ENCODE measurements around the gene LIN9.

LIN9 gene

GRCh38 chr1:226309398-226310244 is 657 bp upstream of the LIN9 start:
- Histone ChIP-seq H3K9me3 (ENCODE audit: severe bottlenecking) (no peaks in the 10 kb centered on the region), H3K27me3 (ENCODE audit: insufficient read depth, low read depth, severe bottlenecking) (peaks cover 10% of the 10 kb centered on the region), H3K27ac (peak overlapping the region; percentile 20; the same call in 1 of the 2 replicates), H3K36me3 (no peaks in the 10 kb centered on the region), H3K4me3 (ENCODE audit: low read depth, low read length) (peak overlapping the region; percentile 48)
- TF ChIP-seq, protein P1, sequence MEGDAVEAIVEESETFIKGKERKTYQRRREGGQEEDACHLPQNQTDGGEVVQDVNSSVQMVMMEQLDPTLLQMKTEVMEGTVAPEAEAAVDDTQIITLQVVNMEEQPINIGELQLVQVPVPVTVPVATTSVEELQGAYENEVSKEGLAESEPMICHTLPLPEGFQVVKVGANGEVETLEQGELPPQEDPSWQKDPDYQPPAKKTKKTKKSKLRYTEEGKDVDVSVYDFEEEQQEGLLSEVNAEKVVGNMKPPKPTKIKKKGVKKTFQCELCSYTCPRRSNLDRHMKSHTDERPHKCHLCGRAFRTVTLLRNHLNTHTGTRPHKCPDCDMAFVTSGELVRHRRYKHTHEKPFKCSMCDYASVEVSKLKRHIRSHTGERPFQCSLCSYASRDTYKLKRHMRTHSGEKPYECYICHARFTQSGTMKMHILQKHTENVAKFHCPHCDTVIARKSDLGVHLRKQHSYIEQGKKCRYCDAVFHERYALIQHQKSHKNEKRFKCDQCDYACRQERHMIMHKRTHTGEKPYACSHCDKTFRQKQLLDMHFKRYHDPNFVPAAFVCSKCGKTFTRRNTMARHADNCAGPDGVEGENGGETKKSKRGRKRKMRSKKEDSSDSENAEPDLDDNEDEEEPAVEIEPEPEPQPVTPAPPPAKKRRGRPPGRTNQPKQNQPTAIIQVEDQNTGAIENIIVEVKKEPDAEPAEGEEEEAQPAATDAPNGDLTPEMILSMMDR (IDR thresholded peaks at IDR 0.05; ENCODE audit: low read depth, low read length), result no peak
- DNase-seq, result no peak

DNA sequence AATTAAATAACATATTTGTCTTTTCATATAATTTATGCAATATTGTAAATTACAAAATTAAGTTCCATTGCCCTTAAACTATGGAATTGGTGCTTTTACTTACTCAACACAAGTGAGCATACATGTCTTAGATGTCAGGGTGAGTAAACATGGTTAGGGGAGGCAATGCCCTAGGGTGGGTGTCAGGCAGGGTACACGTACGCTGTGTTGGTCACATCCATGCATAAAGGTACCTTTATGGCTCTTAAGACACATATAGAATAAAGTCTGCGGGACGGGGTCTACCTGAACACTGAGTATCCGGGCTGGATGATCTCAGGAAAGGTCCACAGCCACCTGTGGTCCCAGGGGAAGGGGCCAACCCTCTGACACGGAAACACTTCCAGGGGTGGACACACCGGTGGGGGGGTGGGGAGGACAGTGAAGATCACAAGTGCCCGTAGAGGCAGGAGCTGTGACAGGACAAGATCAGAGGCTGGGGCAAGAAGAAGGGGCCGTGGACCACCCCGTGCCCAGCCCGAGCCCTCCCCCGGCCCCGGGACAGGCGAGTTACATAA is 720 bp downstream of the LIN9 start:
- Histone ChIP-seq H3K27me3 (ENCODE audit: insufficient read depth, low read depth, severe bottlenecking) (peaks cover 10% of the 10 kb centered on the region), H3K4me3 (ENCODE audit: low read depth, low read length) (peak overlapping the region; percentile 88), H3K27ac (peak overlapping the region; percentile 78), H3K9me3 (ENCODE audit: severe bottlenecking) (no peaks in the 10 kb centered on the region), H3K36me3 (no peaks in the 10 kb centered on the region)
- TF ChIP-seq, protein P1 (IDR thresholded peaks at IDR 0.05; ENCODE audit: low read depth, low read length), result no peak
- peak; percentile 27 for DNase-seq

- H3K9me3 ChIP-seq (ENCODE audit: severe bottlenecking), result no peaks in the 10 kb centered on the region
- peaks cover 10% of the 10 kb centered on the region for H3K27me3 ChIP-seq (ENCODE audit: insufficient read depth, low read depth, severe bottlenecking)
- H3K27ac ChIP-seq, result no peak overlapping the region
- no peak for DNase-seq
- TF ChIP-seq, protein P1 (IDR thresholded peaks at IDR 0.05; ENCODE audit: low read depth, low read length), result no peak
- no peaks in the 10 kb centered on the region for H3K36me3 ChIP-seq
- no peak overlapping the region for H3K4me3 ChIP-seq (ENCODE audit: low read depth, low read length)
Measured at GRCh38 chr1:226306425-226306824, 2.5 kb downstream of the LIN9 start.

DNA sequence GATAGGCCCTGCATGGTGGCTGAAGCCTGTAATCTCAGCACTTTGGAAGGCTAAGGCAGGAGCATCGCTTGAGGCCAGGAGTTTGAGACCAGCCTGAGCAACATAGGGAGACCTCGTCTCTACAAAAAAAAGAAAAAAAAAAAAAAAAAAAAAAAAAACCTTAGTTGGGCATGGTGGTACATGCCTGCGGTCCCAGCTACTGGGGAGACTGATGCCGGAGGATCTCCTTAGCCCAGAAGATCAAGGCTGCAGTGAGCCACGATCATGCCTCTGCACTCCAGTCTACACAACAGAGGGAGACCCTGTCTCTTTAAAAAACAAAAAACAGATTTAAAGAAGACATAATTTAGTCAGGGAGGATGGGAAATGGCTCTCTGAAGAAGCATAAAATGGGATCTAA is 3.8 kb downstream of the LIN9 start:
- no peaks in the 10 kb centered on the region for H3K36me3 ChIP-seq
- H3K27me3 ChIP-seq (ENCODE audit: insufficient read depth, low read depth, severe bottlenecking), result peaks cover 6% of the 10 kb centered on the region
- no peak overlapping the region for H3K4me3 ChIP-seq (ENCODE audit: low read depth, low read length)
- no peak for DNase-seq
- no peak overlapping the region for H3K27ac ChIP-seq
- no peaks in the 10 kb centered on the region for H3K9me3 ChIP-seq (ENCODE audit: severe bottlenecking)
- TF ChIP-seq, protein P1 (IDR thresholded peaks at IDR 0.05; ENCODE audit: low read depth, low read length), result no peak

DNA sequence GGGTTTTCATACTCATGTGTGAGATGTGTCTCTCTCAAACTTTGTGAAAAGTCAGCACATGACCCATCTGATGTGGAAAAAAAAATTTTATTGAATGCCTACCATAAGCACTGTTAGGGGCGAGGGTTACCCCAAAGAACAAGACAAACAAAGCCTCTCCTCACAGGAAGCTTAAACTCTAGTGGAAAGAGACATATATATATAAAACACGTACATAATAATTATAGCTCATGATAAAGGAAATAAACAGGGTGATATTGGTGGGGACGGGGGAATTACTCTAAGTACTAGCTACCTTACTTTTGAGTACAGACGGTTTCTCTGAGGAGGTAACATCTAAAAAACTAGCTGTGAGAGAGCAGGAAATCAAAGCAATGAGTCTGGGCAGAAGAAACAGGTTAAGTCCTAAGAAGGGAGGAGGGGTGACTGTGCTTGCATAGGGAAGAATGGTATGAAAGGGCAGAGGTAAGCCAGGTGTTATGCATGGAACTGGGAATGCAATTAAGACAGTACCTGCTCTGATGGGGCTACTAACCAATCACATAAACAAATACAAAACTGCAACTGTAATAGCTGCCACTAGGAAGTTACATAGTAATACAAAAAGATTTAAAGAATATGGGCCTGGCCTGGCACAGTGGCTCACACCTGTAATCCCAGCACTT is 4.5 kb downstream of the LIN9 start:
- H3K27ac ChIP-seq, result no peak overlapping the region
- DNase-seq, result no peak
- no peaks in the 10 kb centered on the region for H3K9me3 ChIP-seq (ENCODE audit: severe bottlenecking)
- H3K27me3 ChIP-seq (ENCODE audit: insufficient read depth, low read depth, severe bottlenecking), result no peaks in the 10 kb centered on the region
- no peak overlapping the region for H3K4me3 ChIP-seq (ENCODE audit: low read depth, low read length)
- no peaks in the 10 kb centered on the region for H3K36me3 ChIP-seq
- TF ChIP-seq, protein P1 (IDR thresholded peaks at IDR 0.05; ENCODE audit: low read depth, low read length), result no peak
